ENCODE results near the gene LAPTM5. TPM values are rescaled to one million over a fixed set of nuclear protein-coding genes. Genes with fewer than 3 reads are reported as not detected.

LAPTM5 gene
- total RNA-seq, 1 donor from 2014 or later: 477 TPM

- intact Hi-C loops (cut with micrococcal nuclease): loop anchor here (10.0 kb wide), 1 partner anchor 306 kb away; the partner anchor contains the start of gene PUM1
Measured at GRCh38 chr1:30758785-30759380, 1.3 kb upstream of the LAPTM5 start.

- intact Hi-C loops (cut with micrococcal nuclease): loop anchor here (10.0 kb wide), 1 partner anchor 307 kb away; the partner anchor contains the start of gene PUM1
Measured at GRCh38 chr1:30758121-30758688, 631 bp upstream of the LAPTM5 start.

- intact Hi-C loops (cut with micrococcal nuclease): loop anchor here (1.0 to 10.0 kb wide), 5 partner anchors 7 to 308 kb away; partner anchors contain the start of gene PUM1
Measured at GRCh38 chr1:30756545-30757351, 826 bp downstream of the LAPTM5 start.

- intact Hi-C loops (cut with micrococcal nuclease): loop anchor here (1.0 to 10.0 kb wide), 2 partner anchors 12 to 309 kb away; partner anchors contain the start of gene PUM1
Measured at GRCh38 chr1:30756206-30756544, 1.4 kb downstream of the LAPTM5 start.

GRCh38 chr1:30755746-30756145 lies 1.8 kb downstream of the LAPTM5 start:
- intact Hi-C loops (cut with micrococcal nuclease): loop anchor here (1.0 to 10.0 kb wide), 2 partner anchors 11 to 309 kb away; partner anchors contain the start of gene PUM1

- intact Hi-C loops (cut with micrococcal nuclease): loop anchor here (10.0 kb wide), 1 partner anchor 309 kb away; the partner anchor contains the start of gene PUM1
Measured at GRCh38 chr1:30755334-30755733, 2.2 kb downstream of the LAPTM5 start.

- intact Hi-C loops (cut with micrococcal nuclease): loop anchor here (10.0 kb wide), 1 partner anchor 310 kb away; the partner anchor contains the start of gene PUM1
Measured at GRCh38 chr1:30754684-30755171, 2.8 kb downstream of the LAPTM5 start.

GRCh38 chr1:30753660-30754123 lies 3.9 kb downstream of the LAPTM5 start:
- intact Hi-C loops (cut with micrococcal nuclease): loop anchor here (10.0 kb wide), 1 partner anchor 311 kb away; the partner anchor contains the start of gene PUM1

GRCh38 chr1:30753118-30753517 lies 4.5 kb downstream of the LAPTM5 start:
- intact Hi-C loops (cut with micrococcal nuclease): loop anchor here (10.0 kb wide), 1 partner anchor 312 kb away; the partner anchor contains the start of gene PUM1

GRCh38 chr1:30752651-30752908 lies 5.0 kb downstream of the LAPTM5 start:
- intact Hi-C loops (cut with micrococcal nuclease): loop anchor here (10.0 kb wide), 1 partner anchor 312 kb away; the partner anchor contains the start of gene PUM1

- intact Hi-C loops (cut with micrococcal nuclease): loop anchor here (10.0 kb wide), 1 partner anchor 313 kb away; the partner anchor contains the start of gene PUM1
Measured at GRCh38 chr1:30751830-30752650, 5.5 kb downstream of the LAPTM5 start.

- intact Hi-C loops (cut with micrococcal nuclease): loop anchor here (10.0 kb wide), 1 partner anchor 314 kb away; the partner anchor contains the start of gene PUM1
Measured at GRCh38 chr1:30750731-30751291, 6.8 kb downstream of the LAPTM5 start.

GRCh38 chr1:30749691-30750583 lies 7.6 kb downstream of the LAPTM5 start:
- intact Hi-C loops (cut with micrococcal nuclease): loop anchor here (1.0 to 10.0 kb wide), 2 partner anchors 7 to 315 kb away; partner anchors contain the start of genes LAPTM5 and PUM1

GRCh38 chr1:30748699-30749401 lies 8.7 kb downstream of the LAPTM5 start:
- intact Hi-C loops (cut with micrococcal nuclease): loop anchor here (1.0 kb wide), 1 partner anchor 8 kb away; the partner anchor contains the start of gene LAPTM5

GRCh38 chr1:30748098-30748698 lies 9.4 kb downstream of the LAPTM5 start:
- intact Hi-C loops (cut with micrococcal nuclease): no loop called here

GRCh38 chr1:30747033-30748008 lies 10.3 kb downstream of the LAPTM5 start:
- intact Hi-C loops (cut with micrococcal nuclease): no loop called here
